ENCODE results near the gene KIAA1549. TPM values are rescaled to one million over a fixed set of nuclear protein-coding genes. Genes with fewer than 3 reads are reported as not detected.
A peak's percentile ranks its signal among the peaks of the same experiment; 100 is the strongest.

Gene KIAA1549
- total and polyA plus RNA-seq, 5 donors from 2014 or later: 0.10 TPM; not detected in 4

DNA sequence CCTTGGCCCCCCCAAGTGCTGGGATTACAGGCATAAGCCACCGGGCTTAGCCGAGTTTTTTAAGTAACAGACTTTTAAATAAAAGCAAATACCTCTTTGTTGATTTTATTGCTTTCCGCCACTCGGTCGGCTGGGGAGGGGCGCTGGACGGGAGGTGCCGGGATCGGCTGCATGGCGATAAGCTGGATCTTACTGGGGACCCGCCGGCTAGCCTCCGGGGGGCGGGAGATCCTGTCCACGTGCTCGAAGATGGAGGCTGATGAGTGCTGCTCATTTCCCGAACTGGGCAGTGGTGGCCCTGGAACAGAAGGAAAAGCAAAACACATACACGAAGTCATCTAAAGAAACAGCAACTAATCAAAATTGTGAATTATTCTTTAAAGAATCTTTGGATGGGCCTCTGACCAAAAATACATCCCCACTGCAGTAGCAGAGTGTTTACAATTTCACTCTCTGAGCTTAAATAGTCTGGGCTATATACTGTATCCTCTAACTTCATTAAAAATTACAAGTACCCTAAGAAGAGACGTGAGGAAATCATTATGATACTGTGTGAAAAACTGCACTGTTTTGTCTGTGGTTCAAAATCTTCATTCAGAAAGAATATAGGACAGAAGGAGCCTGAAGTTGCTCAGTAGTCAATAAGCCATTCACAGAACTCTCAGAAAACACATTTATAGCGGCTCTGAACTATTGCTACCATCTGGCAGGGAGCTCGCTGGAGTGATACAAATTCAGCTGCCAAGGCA lies 110.0 kb downstream of the KIAA1549 start:
- peaks cover 7 to 22% (median 12%) of the 10 kb centered on the region in 4 donors for H3K4me1 Mint-ChIP-seq
- H3K4me3 Mint-ChIP-seq: no peak overlapping the region
- ATAC-seq (ENCODE audit: low read depth in 2 of 2) (no peak), DNase-seq (no peak)
- H3K9me3 ChIP-seq (ENCODE audit: control insufficient read depth in 2 of 2, low read length in 2 of 2): no peaks in the 10 kb centered on the region
- H3K27me3 ChIP-seq (ENCODE audit: control insufficient read depth, insufficient read depth, low read length): no peaks in the 10 kb centered on the region
- no peaks in the 10 kb centered on the region for H3K36me3 Mint-ChIP-seq
- H3K27ac ChIP-seq (ENCODE audit: insufficient read depth, low read length, poor library complexity, severe bottlenecking): no peak overlapping the region
- H3K27ac Mint-ChIP-seq: no peak overlapping the region
- H3K4me1 ChIP-seq (ENCODE audit: control insufficient read depth, insufficient read depth, low read length, poor library complexity, severe bottlenecking): peaks cover 9% of the 10 kb centered on the region
- no peak overlapping the region for H3K4me3 ChIP-seq (ENCODE audit: low read depth, low read length)
- H3K36me3 ChIP-seq (ENCODE audit: control insufficient read depth, insufficient read depth, low read length): no peaks in the 10 kb centered on the region
- peaks cover 6% of the 10 kb centered on the region for H3K27me3 Mint-ChIP-seq
- H3K9me3 Mint-ChIP-seq: no peaks in the 10 kb centered on the region

DNA sequence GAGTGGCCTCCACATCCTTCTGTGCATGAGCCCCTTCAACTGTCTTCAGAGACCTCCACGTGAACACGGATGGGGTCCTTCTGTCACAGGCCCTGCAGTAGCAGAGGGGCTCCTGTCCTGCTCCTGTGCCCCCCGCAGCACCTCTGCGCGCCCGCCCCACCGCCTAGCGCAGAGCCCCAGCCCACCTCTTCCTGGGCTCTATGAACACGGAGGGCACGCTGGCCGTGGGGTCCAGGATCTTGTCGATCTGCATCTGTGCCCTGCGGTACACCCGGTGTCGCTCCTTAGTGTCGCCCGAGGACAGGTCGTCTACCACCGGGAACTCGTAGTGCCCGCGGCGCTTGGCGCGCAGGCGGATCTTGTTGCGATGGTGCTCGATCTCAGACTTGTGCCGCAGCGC lies 111.8 kb downstream of the KIAA1549 start:
- Histone ChIP-seq H3K4me3 (ENCODE audit: low read depth, low read length) (no peak overlapping the region), H3K27me3 (ENCODE audit: control insufficient read depth, insufficient read depth, low read length) (no peaks in the 10 kb centered on the region), H3K27ac (ENCODE audit: insufficient read depth, low read length, poor library complexity, severe bottlenecking) (no peak overlapping the region), H3K9me3 (ENCODE audit: control insufficient read depth in 2 of 2, low read length in 2 of 2) (no peaks in the 10 kb centered on the region), H3K36me3 (ENCODE audit: control insufficient read depth, insufficient read depth, low read length) (no peaks in the 10 kb centered on the region), H3K4me1 (ENCODE audit: control insufficient read depth, insufficient read depth, low read length, poor library complexity, severe bottlenecking) (no peaks in the 10 kb centered on the region)
- ATAC-seq (ENCODE audit: low read depth in 2 of 2) (no peak), DNase-seq (no peak)
- peaks cover 6% of the 10 kb centered on the region for H3K27me3 Mint-ChIP-seq
- H3K9me3 Mint-ChIP-seq: peaks cover 0 to 1% (median 0%) of the 10 kb centered on the region in 7 donors
- no peaks in the 10 kb centered on the region for H3K36me3 Mint-ChIP-seq
- peaks cover 0 to 4% (median 3%) of the 10 kb centered on the region in 4 donors for H3K4me1 Mint-ChIP-seq
- H3K27ac Mint-ChIP-seq: no peak overlapping the region
- H3K4me3 Mint-ChIP-seq: no peak overlapping the region

- no peaks in the 10 kb centered on the region for H3K9me3 ChIP-seq (ENCODE audit: control insufficient read depth in 2 of 2, low read length in 2 of 2)
- Mint-ChIP-seq H3K9me3 (peaks cover 0 to 1% (median 0%) of the 10 kb centered on the region in 7 donors), H3K36me3 (no peaks in the 10 kb centered on the region), H3K27me3 (peaks cover 6% of the 10 kb centered on the region), H3K27ac (peak overlapping the region in 1 of 3 donors; percentile 73), H3K4me3 (no peak overlapping the region), H3K4me1 (peaks cover 0 to 4% (median 2%) of the 10 kb centered on the region in 4 donors)
- no peaks in the 10 kb centered on the region for H3K36me3 ChIP-seq (ENCODE audit: control insufficient read depth, insufficient read depth, low read length)
- no peak for DNase-seq
- ATAC-seq (ENCODE audit: low read depth in 2 of 2): no peak
- H3K27me3 ChIP-seq (ENCODE audit: control insufficient read depth, insufficient read depth, low read length): no peaks in the 10 kb centered on the region
- H3K27ac ChIP-seq (ENCODE audit: insufficient read depth, low read length, poor library complexity, severe bottlenecking): no peak overlapping the region
- no peaks in the 10 kb centered on the region for H3K4me1 ChIP-seq (ENCODE audit: control insufficient read depth, insufficient read depth, low read length, poor library complexity, severe bottlenecking)
- H3K4me3 ChIP-seq (ENCODE audit: low read depth, low read length): no peak overlapping the region
Observed at GRCh38 chr7:138868711-138869110, 112.5 kb downstream of the KIAA1549 start.

DNA sequence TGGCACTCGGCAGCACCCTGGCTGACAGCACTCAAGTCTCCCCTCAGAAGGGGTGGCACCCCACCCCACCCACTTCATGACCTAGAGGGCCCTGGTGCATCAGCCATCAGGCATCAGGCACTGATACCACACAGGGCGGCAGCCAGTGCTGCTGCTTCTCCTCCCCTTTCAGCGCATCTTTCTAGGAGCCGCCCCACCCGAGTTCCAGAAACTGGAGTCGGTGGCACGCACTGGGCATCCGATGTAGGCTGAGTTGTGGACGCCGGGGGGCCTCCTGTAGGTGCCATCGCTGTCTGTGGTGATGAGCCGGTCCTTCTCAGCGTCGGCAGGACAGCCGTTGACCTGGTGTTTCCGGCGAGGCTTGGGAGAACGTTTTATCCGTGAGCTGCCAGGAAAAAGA lies 113.4 kb downstream of the KIAA1549 start:
- no peak overlapping the region for H3K4me3 ChIP-seq (ENCODE audit: low read depth, low read length)
- no peaks in the 10 kb centered on the region for H3K36me3 Mint-ChIP-seq
- H3K4me1 ChIP-seq (ENCODE audit: control insufficient read depth, insufficient read depth, low read length, poor library complexity, severe bottlenecking): no peaks in the 10 kb centered on the region
- H3K27ac ChIP-seq (ENCODE audit: insufficient read depth, low read length, poor library complexity, severe bottlenecking): no peak overlapping the region
- ATAC-seq (ENCODE audit: low read depth in 2 of 2) (no peak), DNase-seq (no peak)
- H3K27me3 Mint-ChIP-seq: peaks cover 6% of the 10 kb centered on the region
- H3K27ac Mint-ChIP-seq: no peak overlapping the region
- peaks cover 0 to 1% (median 0%) of the 10 kb centered on the region in 7 donors for H3K9me3 Mint-ChIP-seq
- H3K9me3 ChIP-seq (ENCODE audit: control insufficient read depth in 2 of 2, low read length in 2 of 2): no peaks in the 10 kb centered on the region
- peaks cover 0 to 4% (median 2%) of the 10 kb centered on the region in 4 donors for H3K4me1 Mint-ChIP-seq
- no peaks in the 10 kb centered on the region for H3K36me3 ChIP-seq (ENCODE audit: control insufficient read depth, insufficient read depth, low read length)
- no peak overlapping the region for H3K4me3 Mint-ChIP-seq
- no peaks in the 10 kb centered on the region for H3K27me3 ChIP-seq (ENCODE audit: control insufficient read depth, insufficient read depth, low read length)

DNA sequence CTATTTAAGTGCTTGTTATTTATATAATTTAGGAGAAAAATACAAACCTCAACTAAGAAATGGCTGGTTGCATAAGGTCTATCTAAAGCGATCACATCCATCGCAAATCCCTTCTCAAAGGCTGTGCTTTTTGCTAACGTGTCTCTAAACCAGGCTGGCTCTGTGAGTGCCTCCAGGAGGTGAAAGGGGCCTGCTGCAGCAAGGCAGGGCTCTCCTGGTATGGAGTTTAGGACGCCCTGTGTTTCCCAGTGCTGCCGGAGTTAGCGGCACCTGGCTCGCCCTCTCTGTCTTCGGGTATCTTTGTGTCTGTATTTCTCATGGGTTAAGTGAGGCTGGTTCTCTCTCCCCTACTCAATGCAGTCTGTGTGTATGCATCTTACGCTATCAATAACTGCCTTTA lies 114.8 kb downstream of the KIAA1549 start:
- Mint-ChIP-seq H3K27me3 (peaks cover 5% of the 10 kb centered on the region), H3K27ac (no peak overlapping the region), H3K4me1 (peaks cover 0 to 4% (median 2%) of the 10 kb centered on the region in 4 donors), H3K4me3 (no peak overlapping the region), H3K9me3 (peaks cover 0 to 1% (median 0%) of the 10 kb centered on the region in 7 donors), H3K36me3 (no peaks in the 10 kb centered on the region)
- Histone ChIP-seq H3K4me3 (ENCODE audit: low read depth, low read length) (no peak overlapping the region), H3K36me3 (ENCODE audit: control insufficient read depth, insufficient read depth, low read length) (no peaks in the 10 kb centered on the region), H3K27me3 (ENCODE audit: control insufficient read depth, insufficient read depth, low read length) (no peaks in the 10 kb centered on the region), H3K4me1 (ENCODE audit: control insufficient read depth, insufficient read depth, low read length, poor library complexity, severe bottlenecking) (no peaks in the 10 kb centered on the region), H3K27ac (ENCODE audit: insufficient read depth, low read length, poor library complexity, severe bottlenecking) (no peak overlapping the region), H3K9me3 (ENCODE audit: control insufficient read depth in 2 of 2, low read length in 2 of 2) (no peaks in the 10 kb centered on the region)
- ATAC-seq (ENCODE audit: low read depth in 2 of 2): no peak
- DNase-seq: no peak

DNA sequence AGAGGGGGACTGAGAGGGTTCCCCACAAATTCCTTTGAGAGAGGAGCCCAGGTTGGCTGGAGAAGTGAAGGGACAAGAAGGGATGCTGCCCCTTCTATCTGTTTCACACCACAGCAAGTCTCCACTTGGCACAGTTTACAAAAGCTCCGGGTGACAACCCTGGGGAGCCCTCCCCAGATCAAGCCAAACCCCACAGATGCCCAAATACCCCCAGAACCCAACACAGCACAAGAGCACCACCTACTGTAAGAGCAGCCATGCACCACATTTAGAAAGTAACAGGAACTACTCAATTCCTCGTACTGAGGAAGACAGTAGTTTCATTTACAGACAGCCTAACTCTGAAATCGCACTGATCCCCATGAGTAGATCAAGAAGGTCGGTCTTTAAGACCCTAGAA lies 115.3 kb downstream of the KIAA1549 start:
- H3K27me3 Mint-ChIP-seq: peaks cover under 1% of the 10 kb centered on the region
- Histone ChIP-seq H3K27me3 (ENCODE audit: control insufficient read depth, insufficient read depth, low read length) (no peaks in the 10 kb centered on the region), H3K36me3 (ENCODE audit: control insufficient read depth, insufficient read depth, low read length) (no peaks in the 10 kb centered on the region), H3K4me3 (ENCODE audit: low read depth, low read length) (no peak overlapping the region), H3K9me3 (ENCODE audit: control insufficient read depth in 2 of 2, low read length in 2 of 2) (no peaks in the 10 kb centered on the region), H3K27ac (ENCODE audit: insufficient read depth, low read length, poor library complexity, severe bottlenecking) (no peak overlapping the region), H3K4me1 (ENCODE audit: control insufficient read depth, insufficient read depth, low read length, poor library complexity, severe bottlenecking) (no peaks in the 10 kb centered on the region)
- H3K27ac Mint-ChIP-seq: peak overlapping the region; percentile 2 to 60 (median 59)
- H3K4me3 Mint-ChIP-seq: no peak overlapping the region
- H3K36me3 Mint-ChIP-seq: no peaks in the 10 kb centered on the region
- ATAC-seq (ENCODE audit: low read depth in 2 of 2) (peak; percentile 45 to 72), DNase-seq (peak in 2 of 3 donors; percentile 38 to 66)
- H3K4me1 Mint-ChIP-seq: peaks cover 0 to 4% (median 2%) of the 10 kb centered on the region in 4 donors
- H3K9me3 Mint-ChIP-seq: peaks cover 0 to 1% (median 0%) of the 10 kb centered on the region in 7 donors

DNA sequence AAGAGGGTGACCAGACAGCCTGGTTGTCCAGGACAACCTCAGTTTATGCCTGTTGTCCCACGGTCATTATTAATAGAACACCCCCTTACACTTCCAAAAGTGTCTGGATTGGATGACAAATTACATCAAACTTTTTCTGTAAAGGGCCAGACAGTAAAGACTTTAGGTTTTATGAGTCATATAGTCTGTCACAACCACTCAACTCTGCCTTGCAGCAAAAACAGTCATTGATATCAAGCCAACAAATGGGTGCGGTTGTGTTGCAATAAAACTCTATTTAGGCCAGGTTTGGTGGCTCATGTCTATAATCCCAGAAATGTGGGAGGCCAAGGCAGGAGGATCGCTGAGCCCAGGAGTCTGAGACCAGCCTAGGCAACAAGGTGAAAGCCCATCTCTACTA lies 116.5 kb downstream of the KIAA1549 start:
- ATAC-seq (ENCODE audit: low read depth in 2 of 2) (no peak), DNase-seq (no peak)
- Mint-ChIP-seq H3K27ac (no peak overlapping the region), H3K4me3 (no peak overlapping the region), H3K36me3 (no peaks in the 10 kb centered on the region), H3K4me1 (peaks cover 0 to 4% (median 2%) of the 10 kb centered on the region in 4 donors), H3K9me3 (peaks cover 0 to 3% (median 0%) of the 10 kb centered on the region in 7 donors), H3K27me3 (peaks cover 4% of the 10 kb centered on the region)
- Histone ChIP-seq H3K27ac (ENCODE audit: insufficient read depth, low read length, poor library complexity, severe bottlenecking) (no peak overlapping the region), H3K27me3 (ENCODE audit: control insufficient read depth, insufficient read depth, low read length) (no peaks in the 10 kb centered on the region), H3K4me3 (ENCODE audit: low read depth, low read length) (no peak overlapping the region), H3K9me3 (ENCODE audit: control insufficient read depth in 2 of 2, low read length in 2 of 2) (no peaks in the 10 kb centered on the region), H3K4me1 (ENCODE audit: control insufficient read depth, insufficient read depth, low read length, poor library complexity, severe bottlenecking) (no peaks in the 10 kb centered on the region), H3K36me3 (ENCODE audit: control insufficient read depth, insufficient read depth, low read length) (no peaks in the 10 kb centered on the region)

DNA sequence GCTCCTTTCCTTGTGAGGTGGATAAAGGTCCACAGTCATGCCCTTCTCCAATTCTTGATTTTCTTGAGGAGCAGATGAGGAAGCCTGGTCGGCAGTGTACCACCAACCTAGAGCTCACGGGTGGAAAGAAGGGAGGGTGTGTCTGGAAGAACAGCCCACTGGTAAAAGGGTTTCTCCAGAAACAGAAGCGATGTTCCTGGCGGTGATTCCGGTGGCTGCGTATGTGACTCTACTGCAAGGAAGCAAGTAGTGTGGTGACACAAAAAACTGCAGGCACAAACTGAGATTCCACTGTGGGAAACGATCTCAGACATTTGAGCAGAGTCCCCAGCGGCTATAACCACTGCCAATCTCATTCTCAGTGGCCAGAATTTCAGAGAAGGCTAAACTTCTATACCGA lies 117.3 kb downstream of the KIAA1549 start:
- Mint-ChIP-seq H3K27me3 (peaks cover 7% of the 10 kb centered on the region), H3K36me3 (no peaks in the 10 kb centered on the region), H3K4me3 (no peak overlapping the region), H3K4me1 (peaks cover 0 to 4% (median 2%) of the 10 kb centered on the region in 4 donors), H3K27ac (peak overlapping the region in 1 of 3 donors; percentile 40), H3K9me3 (peaks cover 0 to 5% (median 0%) of the 10 kb centered on the region in 7 donors)
- Histone ChIP-seq H3K36me3 (ENCODE audit: control insufficient read depth, insufficient read depth, low read length) (no peaks in the 10 kb centered on the region), H3K9me3 (ENCODE audit: control insufficient read depth in 2 of 2, low read length in 2 of 2) (no peaks in the 10 kb centered on the region), H3K27ac (ENCODE audit: insufficient read depth, low read length, poor library complexity, severe bottlenecking) (no peak overlapping the region), H3K4me1 (ENCODE audit: control insufficient read depth, insufficient read depth, low read length, poor library complexity, severe bottlenecking) (no peaks in the 10 kb centered on the region), H3K4me3 (ENCODE audit: low read depth, low read length) (no peak overlapping the region), H3K27me3 (ENCODE audit: control insufficient read depth, insufficient read depth, low read length) (no peaks in the 10 kb centered on the region)
- no peak for ATAC-seq (ENCODE audit: low read depth in 2 of 2)
- DNase-seq: no peak

All from CD4-positive, CD25-positive, alpha-beta regulatory T cell (primary cell).